ENCODE measurements around the gene WFDC10A.
"Not testable (repeated sequence)": the region's sequence is repeated elsewhere in the genome, so short reads cannot be mapped to it uniquely, and the experiment has no call there.

The WFDC10A gene
- long read RNA-seq, donor 1, result 0 reads
- long read RNA-seq, donor 2, result 0 reads
- long read RNA-seq, donor 3, result 0 reads
- long read RNA-seq, donor 4, result 0 reads
- long read RNA-seq, donor 5, result 0 reads
- long read RNA-seq, donor 6, result 0 reads
- long read RNA-seq, donor 7, result 0 reads
- long read RNA-seq, donor 8, result 0 reads

- no peak for DNase-seq
Observed at GRCh38 chr20:45629496-45630100, at the start of gene WFDC10A. Gene WFDC10A (plus strand): TSS chr20:45629739. CDS start chr20:45629814, 75 bp downstream.

- no peak for DNase-seq
Observed at GRCh38 chr20:45581702-45582101, 47.8 kb upstream of the WFDC10A start.

GRCh38 chr20:45583502-45583901 is 46.0 kb upstream of the WFDC10A start:
- no peak for DNase-seq

GRCh38 chr20:45584294-45584693 is 45.2 kb upstream of the WFDC10A start:
- DNase-seq, result not testable (repeated sequence)

- DNase-seq, result not testable (repeated sequence)
Observed at GRCh38 chr20:45585986-45586385, 43.6 kb upstream of the WFDC10A start.

GRCh38 chr20:45588800-45589199 is 40.7 kb upstream of the WFDC10A start:
- DNase-seq, result no peak

GRCh38 chr20:45589725-45590124 is 39.8 kb upstream of the WFDC10A start:
- DNase-seq, result no peak

GRCh38 chr20:45592574-45593189 is 36.9 kb upstream of the WFDC10A start:
- DNase-seq, result no peak

GRCh38 chr20:45593498-45593897 is 36.0 kb upstream of the WFDC10A start:
- DNase-seq, result no peak

GRCh38 chr20:45595235-45595634 is 34.3 kb upstream of the WFDC10A start:
- no peak for DNase-seq

GRCh38 chr20:45607810-45608209 is 21.7 kb upstream of the WFDC10A start:
- no peak for DNase-seq

- no peak for DNase-seq
Observed at GRCh38 chr20:45611054-45611453, 18.5 kb upstream of the WFDC10A start.

GRCh38 chr20:45612314-45612713 is 17.2 kb upstream of the WFDC10A start:
- DNase-seq, result no peak

- DNase-seq, result no peak
Observed at GRCh38 chr20:45617591-45617990, 11.9 kb upstream of the WFDC10A start.

GRCh38 chr20:45621593-45621992 is 7.9 kb upstream of the WFDC10A start:
- no peak for DNase-seq

- DNase-seq, result no peak
Observed at GRCh38 chr20:45626540-45626939, 3.0 kb upstream of the WFDC10A start.

- DNase-seq, result no peak
Observed at GRCh38 chr20:45630371-45630770, 832 bp downstream of the WFDC10A start.

GRCh38 chr20:45631184-45631583 is 1.6 kb downstream of the WFDC10A start, which contains the start of gene WFDC9:
Gene WFDC9 (minus strand): TSS chr20:45631284. CDS start chr20:45610181, 21,103 bp downstream.
- DNase-seq, result no peak

GRCh38 chr20:45636513-45636912 is 7.0 kb downstream of the WFDC10A start:
- DNase-seq, result no peak

GRCh38 chr20:45639687-45640086 is 10.1 kb downstream of the WFDC10A start:
- no peak for DNase-seq

- DNase-seq, result not testable (repeated sequence)
Observed at GRCh38 chr20:45641076-45641475, 11.5 kb downstream of the WFDC10A start.

- DNase-seq, result not testable (repeated sequence)
Observed at GRCh38 chr20:45645869-45646268, 16.3 kb downstream of the WFDC10A start.

- no peak for DNase-seq
Observed at GRCh38 chr20:45646875-45647274, 17.3 kb downstream of the WFDC10A start.

Data from right kidney (tissue), 9 donors.